Inflammatory macrophage treated with lipopolysaccharide for 1 hour (primary cell): ENCODE measurements around the gene PCDHGA1.
A peak's percentile ranks its signal among the peaks of the same experiment; 100 is the strongest.
"Not testable (repeated sequence)": the region's sequence is repeated elsewhere in the genome, so short reads cannot be mapped to it uniquely, and the experiment has no call there.

Experiments used
- DNase-seq, 2 donors: peaks; one replicate each; pipeline ENCODE4 v3.0.0-alpha.2; 2020 to 2022

PCDHGA1 gene

DNA sequence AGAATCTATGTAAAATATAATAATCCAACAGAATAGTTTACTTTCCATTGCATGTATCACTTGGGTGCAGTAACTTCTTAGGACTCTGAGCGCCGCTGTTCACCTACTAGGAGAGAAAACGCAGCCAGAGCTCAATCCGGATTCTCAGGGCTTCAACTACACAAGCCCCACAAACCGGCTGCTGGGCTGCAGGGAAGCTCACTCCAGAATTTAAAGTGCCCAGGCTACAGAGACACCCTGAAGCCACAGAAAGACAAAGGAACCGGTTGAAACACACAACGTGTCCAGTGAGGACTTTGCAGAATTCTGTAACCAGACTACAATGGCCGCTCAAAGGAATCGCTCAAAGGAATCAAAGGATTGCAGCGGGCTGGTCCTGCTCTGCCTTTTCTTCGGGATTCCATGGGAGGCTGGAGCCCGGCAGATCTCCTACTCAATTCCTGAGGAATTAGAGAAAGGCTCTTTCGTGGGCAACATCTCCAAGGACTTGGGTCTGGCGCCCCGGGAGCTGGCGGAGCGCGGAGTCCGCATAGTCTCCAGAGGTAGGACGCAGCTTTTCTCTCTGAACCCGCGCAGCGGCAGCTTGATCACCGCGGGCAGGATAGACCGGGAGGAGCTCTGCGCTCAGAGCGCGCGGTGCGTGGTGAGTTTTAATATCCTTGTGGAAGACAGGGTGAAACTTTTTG, 82.7 kb downstream of the PCDHGA1 start, which contains the start of gene PCDHGA10:
Gene PCDHGA10, plus strand, starts transcription at position 134 of the 686 bp plus-strand sequence. Its CDS starts 189 bp downstream, at position 323.
- peak; percentile 51 to 64 for DNase-seq

DNA sequence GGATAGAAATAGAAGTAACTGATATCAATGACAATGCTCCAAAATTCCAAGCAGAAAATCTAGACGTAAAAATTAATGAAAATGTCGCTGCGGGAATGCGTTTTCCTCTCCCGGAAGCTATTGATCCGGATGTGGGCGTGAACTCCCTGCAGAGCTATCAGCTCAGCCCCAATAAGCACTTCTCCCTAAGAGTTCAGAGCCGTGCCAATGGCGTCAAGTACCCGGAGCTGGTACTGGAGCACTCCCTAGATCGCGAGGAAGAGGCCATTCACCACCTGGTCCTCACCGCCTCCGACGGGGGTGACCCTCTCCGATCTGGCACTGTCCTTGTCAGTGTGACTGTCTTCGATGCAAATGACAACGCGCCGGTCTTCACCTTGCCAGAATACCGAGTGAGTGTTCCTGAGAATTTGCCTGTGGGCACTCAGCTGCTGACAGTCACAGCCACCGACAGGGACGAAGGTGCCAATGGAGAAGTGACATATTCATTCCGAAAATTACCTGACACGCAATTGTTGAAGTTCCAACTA, 83.3 kb downstream of the PCDHGA1 start:
- no peak for DNase-seq

DNA sequence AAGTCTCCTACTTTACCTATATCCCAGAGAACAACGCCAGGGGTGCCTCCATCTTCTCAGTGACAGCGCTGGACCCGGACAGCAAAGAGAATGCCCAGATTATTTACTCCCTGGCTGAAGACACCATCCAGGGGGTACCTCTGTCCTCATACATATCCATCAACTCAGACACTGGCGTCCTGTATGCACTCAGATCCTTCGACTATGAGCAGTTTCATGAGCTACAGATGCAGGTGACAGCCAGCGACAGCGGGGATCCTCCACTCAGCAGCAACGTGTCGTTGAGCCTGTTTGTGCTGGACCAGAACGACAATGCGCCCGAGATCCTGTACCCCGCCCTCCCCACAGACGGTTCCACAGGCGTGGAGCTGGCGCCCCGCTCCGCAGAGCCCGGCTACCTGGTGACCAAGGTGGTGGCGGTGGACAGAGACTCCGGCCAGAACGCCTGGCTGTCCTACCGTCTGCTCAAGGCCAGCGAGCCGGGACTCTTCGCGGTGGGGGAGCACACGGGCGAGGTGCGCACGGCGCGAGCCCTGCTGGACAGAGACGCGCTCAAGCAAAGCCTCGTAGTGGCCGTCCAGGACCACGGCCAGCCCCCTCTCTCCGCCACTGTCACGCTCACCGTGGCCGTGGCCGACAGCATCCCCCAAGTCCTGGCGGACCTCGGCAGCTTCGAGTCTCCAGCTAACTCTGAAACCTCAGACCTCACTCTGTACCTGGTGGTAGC, 84.4 kb downstream of the PCDHGA1 start:
- not testable (repeated sequence) for DNase-seq

- DNase-seq, result not testable (repeated sequence)
Measured at GRCh38 chr5:141415275-141415618, 84.9 kb downstream of the PCDHGA1 start.

- DNase-seq, result peak; percentile 72 to 82
Measured at GRCh38 chr5:141417494-141418172, 87.3 kb downstream of the PCDHGA1 start, which contains the start of gene PCDHGB7. TSS of gene PCDHGB7 (plus strand) at chr5:141417677. CDS start at chr5:141417860, 183 bp downstream.

DNA sequence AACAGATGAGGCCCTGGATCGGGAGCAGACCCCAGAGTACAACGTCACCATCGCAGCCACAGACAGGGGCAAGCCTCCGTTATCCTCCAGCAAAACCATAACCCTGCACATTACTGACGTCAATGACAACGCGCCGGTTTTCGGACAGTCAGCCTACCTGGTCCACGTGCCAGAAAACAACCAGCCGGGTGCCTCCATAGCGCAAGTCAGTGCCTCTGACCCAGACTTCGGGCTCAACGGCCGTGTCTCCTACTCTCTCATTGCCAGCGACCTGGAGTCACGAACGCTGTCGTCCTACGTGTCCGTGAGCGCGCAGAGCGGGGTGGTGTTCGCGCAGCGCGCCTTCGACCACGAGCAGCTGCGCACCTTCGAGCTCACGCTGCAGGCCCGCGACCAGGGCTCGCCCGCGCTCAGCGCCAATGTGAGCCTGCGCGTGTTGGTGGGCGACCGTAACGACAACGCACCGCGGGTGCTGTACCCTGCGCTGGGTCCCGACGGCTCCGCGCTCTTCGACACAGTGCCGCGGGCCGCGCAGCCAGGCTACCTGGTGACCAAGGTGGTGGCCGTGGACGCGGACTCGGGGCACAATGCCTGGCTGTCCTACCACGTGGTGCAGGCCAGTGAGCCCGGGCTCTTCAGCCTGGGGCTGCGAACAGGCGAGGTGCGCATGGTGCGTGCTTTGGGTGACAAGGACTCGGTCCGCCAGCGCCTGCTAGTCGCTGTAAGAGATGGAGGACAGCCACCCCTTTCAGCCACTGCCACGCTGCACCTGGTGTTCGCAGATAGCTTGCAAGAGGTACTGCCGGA, 89.0 kb downstream of the PCDHGA1 start:
- no peak for DNase-seq

DNA sequence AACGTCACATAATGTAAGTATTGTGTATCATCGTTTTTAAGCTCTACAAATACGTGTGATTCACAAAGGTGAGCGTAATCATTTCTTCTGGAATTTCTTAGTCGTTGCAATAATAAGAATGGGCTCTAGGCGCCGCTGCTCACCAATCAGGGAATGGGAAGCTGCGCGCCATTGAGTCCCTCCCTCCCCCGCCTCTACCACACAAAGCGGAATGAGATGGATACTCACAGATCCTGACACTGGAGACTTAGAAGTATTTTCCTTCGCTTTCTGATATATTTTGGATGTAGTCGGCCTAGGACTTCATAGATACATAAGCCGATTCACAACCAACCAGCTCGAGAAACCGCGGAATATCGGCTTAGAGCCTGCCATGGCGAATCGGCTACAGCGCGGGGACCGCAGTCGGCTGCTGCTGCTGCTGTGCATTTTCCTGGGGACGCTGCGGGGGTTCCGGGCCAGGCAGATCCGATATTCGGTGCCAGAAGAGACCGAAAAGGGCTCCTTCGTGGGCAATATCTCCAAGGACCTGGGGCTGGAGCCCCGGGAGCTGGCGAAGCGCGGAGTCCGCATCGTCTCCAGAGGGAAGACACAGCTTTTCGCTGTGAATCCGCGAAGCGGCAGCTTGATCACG, 90.7 kb downstream of the PCDHGA1 start, which contains the start of gene PCDHGA11:
Gene PCDHGA11, plus strand, starts transcription at position 197 of the 634 bp plus-strand sequence. Its CDS starts 177 bp downstream, at position 374.
- DNase-seq, result peak; percentile 65 to 92

DNA sequence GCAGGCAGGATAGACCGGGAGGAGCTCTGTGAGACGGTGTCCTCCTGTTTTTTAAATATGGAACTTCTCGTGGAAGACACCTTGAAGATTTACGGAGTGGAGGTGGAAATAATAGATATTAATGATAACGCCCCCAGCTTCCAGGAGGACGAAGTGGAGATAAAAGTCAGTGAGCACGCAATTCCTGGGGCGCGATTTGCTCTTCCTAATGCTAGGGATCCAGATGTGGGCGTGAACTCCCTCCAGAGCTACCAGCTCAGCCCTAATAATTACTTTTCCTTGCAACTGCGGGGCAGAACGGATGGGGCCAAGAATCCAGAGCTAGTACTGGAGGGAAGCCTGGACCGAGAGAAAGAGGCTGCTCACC, 91.2 kb downstream of the PCDHGA1 start:
- no peak for DNase-seq

DNA sequence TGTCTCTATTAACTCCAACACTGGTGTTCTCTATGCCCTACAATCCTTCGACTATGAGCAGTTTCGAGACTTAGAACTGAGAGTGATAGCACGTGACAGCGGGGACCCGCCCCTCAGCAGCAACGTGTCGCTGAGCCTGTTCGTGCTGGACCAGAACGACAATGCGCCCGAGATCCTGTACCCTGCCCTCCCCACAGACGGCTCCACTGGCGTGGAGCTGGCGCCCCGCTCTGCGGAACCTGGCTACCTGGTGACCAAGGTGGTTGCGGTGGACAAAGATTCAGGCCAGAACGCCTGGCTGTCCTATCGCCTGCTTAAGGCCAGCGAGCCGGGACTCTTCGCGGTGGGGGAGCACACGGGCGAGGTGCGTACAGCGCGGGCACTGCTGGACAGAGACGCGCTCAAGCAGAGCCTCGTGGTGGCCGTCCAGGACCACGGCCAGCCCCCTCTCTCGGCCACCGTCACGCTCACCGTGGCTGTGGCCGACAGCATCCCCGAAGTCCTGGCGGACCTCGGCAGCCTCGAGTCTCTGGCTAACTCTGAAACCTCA, 92.5 kb downstream of the PCDHGA1 start:
- DNase-seq, result no peak

DNA sequence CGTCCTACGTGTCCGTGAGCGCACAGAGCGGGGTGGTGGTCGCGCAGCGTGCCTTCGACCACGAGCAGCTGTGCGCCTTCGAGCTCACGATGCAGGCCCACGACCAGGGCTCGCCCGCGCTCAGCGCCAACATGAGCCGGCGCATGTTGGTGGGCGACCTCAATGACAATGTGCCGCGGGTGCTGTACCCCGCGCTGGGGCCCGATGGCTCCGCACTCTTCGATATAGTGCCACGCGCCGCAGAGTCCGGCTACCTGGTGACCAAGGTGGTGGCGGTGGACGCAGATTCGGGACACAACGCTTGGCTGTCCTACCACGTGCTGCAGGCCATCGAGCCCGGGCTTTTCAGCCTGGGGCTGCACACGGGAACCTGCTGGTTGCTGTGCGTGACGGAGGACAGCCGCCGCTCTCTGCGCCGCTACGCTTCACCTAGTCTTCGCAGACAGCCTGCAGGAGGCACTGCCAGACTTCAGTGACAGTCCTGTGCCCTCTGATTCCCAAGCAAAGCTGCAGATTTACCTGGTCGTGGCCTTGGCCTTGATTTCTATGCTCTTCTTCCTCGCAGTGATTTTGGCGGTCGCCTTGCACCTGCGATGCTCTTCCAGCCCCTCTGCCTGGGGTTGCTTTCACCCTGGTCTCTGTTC, 97.6 kb downstream of the PCDHGA1 start:
- no peak for DNase-seq

- peak; percentile 73 to 82 for DNase-seq
Measured at GRCh38 chr5:141430332-141431113, 100.2 kb downstream of the PCDHGA1 start, which contains the start of gene PCDHGA12. TSS of gene PCDHGA12 (plus strand) at chr5:141430507. CDS start at chr5:141430760, 253 bp downstream.

GRCh38 chr5:141431286-141431685, 101.0 kb downstream of the PCDHGA1 start:
- DNase-seq, result peak in 1 of 2 donors; percentile 16

DNA sequence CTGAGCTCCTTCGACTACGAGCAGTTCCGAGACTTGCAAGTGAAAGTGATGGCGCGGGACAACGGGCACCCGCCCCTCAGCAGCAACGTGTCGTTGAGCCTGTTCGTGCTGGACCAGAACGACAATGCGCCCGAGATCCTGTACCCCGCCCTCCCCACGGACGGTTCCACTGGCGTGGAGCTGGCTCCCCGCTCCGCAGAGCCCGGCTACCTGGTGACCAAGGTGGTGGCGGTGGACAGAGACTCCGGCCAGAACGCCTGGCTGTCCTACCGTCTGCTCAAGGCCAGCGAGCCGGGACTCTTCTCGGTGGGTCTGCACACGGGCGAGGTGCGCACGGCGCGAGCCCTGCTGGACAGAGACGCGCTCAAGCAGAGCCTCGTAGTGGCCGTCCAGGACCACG, 102.0 kb downstream of the PCDHGA1 start:
- not testable (repeated sequence) for DNase-seq

- not testable (repeated sequence) for DNase-seq
Measured at GRCh38 chr5:141432726-141433125, 102.4 kb downstream of the PCDHGA1 start.

GRCh38 chr5:141434006-141434405, 103.7 kb downstream of the PCDHGA1 start:
- no peak for DNase-seq

GRCh38 chr5:141437221-141437620, 106.9 kb downstream of the PCDHGA1 start:
- no peak for DNase-seq

DNA sequence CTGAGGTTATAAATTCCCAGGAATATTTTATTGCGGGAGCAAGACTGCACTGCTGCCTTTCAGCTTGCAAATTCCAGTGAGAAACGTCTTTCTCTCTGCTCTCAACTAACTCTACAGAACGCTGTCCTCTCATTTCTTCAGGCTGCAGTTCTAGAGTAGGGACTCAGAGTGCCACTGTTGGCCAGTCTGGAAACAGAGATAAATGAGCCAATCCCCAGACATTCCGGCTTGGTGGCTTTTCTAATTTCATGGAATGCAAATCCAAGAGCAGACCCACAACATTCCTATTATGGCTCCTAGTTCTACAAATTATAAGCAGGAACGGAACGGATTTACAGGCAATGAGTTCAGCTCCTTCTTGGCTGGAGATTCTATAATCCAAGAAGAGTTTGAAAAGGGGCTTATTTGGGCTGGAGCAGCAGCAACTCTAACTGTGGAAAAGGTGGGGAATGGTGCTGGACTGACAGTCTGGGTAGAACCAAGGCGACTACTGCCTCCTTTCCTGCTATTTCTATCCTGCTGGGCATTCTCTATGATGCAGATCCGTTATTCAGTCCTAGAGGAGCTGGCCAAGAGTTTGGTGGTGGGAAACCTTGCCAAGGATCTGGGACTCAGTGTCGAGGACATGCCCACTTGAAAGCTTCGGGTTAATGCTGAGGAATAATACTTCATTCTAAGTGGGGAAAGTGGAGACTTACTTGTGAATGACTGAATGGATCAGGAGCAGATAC, 109.3 kb downstream of the PCDHGA1 start:
- DNase-seq, result no peak

GRCh38 chr5:141440341-141440740, 110.0 kb downstream of the PCDHGA1 start:
- no peak for DNase-seq

- DNase-seq, result no peak
Measured at GRCh38 chr5:141441571-141442170, 111.4 kb downstream of the PCDHGA1 start.
